ENCODE data around the gene TSSC4. TPM values are rescaled to one million over a fixed set of nuclear protein-coding genes. Genes with fewer than 3 reads are reported as not detected.

The TSSC4 gene
- total RNA-seq, 1 donor from 2014 or later, result 70.8 TPM

DNA sequence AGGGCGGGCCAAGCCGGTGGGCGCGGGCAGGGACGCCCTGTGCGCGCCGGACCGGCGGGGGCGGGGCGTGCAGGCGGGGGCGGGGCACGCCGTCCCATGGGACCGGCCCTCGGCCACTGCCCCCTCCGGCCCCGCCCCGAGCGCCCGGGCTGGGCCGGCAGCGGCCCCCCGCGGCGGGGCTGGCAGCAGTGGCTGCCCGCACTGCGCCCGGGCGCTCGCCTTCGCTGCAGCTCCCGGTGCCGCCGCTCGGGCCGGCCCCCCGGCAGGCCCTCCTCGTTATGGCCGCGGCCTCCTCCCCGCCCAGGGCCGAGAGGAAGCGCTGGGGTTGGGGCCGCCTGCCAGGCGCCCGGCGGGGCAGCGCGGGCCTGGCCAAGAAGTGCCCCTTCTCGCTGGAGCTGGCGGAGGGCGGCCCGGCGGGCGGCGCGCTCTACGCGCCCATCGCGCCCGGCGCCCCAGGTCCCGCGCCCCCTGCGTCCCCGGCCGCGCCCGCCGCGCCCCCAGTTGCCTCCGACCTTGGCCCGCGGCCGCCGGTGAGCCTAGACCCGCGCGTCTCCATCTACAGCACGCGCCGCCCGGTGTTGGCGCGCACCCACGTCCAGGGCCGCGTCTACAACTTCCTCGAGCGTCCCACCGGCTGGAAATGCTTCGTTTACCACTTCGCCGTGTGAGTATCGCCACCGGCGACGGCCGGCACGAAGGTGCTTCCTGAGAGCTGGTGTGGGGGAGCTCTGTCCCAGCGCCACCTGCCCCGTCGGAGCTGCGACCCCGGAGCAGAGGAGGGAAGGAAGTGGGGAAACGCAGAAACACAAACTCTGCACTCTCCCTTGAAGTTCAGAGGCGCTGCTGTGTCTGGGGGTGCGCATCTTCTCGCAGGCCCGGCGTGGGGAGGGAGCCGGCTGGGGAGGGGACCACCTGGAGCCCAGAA, 44.5 kb downstream of the TSSC4 start, which contains the start of gene KCNQ1:
Gene KCNQ1 (plus strand): TSS at position 188 of the 925 bp plus-strand sequence. CDS start 91 bp downstream, at position 279.
- H3K36me3 Mint-ChIP-seq (ENCODE audit: low read depth), result no peaks in the 10 kb centered on the region
- peaks cover 14% of the 10 kb centered on the region for H3K27me3 Mint-ChIP-seq (ENCODE audit: insufficient read depth)
- H3K9me3 Mint-ChIP-seq, result no peaks in the 10 kb centered on the region
- peak; percentile 49 for DNase-seq (ENCODE audit: low spot score)
- H3K27ac Mint-ChIP-seq, result peak within 1 kb of the TSS; percentile 65
- peak within 1 kb of the TSS; percentile 88 for H3K4me3 Mint-ChIP-seq
- intact Hi-C loops (cut with micrococcal nuclease), result loop anchor here (1.0 to 10.0 kb wide), 4 partner anchors 45 to 1950 kb away; partner anchors contain the start of genes CD81, CDKN1C, TRIM21 and TSSC4
- peaks cover 27% of the 10 kb centered on the region for H3K4me1 Mint-ChIP-seq (ENCODE audit: low read depth)

DNA sequence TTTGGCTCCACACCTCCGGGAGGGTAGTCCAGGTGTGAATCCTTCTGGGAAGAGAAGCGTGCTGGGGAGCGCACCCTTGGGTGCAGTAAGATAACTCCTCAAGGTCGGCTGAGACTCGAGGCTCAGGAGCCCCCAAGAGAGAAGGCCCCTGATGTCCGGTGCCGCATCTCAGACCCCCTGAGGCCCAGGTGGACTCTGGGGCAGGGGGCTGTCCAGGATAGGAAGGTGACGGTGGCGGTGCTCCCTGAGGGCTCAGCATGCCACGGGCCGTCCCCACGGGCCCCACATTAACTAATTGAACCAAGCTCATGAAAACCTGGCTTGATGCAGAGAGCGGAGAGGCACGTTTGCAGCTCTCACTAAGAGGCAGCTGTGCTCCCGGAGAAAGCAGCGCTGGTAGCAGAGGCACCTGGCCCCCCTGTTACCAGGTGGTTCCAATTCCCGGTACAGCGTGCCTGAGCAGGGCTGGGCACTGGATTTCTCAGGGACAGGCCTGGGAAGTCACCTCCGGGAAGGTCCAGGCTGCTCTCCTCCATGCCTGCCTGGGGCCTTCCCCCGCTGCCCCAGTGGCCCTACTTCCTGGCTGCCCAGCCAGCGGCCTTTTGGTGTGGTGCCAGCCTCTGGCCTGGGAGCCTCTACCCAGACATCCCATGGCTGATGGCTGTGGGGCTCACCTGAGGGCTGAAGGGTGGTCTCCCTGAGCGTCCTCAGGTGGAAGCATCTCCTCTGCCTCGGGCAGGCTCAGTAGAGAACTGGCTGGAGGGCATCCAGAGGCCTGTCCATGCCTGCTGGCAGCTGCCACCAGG, 45.4 kb downstream of the TSSC4 start:
- intact Hi-C loops (cut with micrococcal nuclease), result loop anchor here (10.0 kb wide), 1 partner anchor 1949 kb away; the partner anchor contains the start of gene TRIM21
- Mint-ChIP-seq H3K27ac (no peak overlapping the region), H3K9me3 (no peaks in the 10 kb centered on the region), H3K27me3 (ENCODE audit: insufficient read depth) (peaks cover 14% of the 10 kb centered on the region), H3K36me3 (ENCODE audit: low read depth) (no peaks in the 10 kb centered on the region), H3K4me1 (ENCODE audit: low read depth) (peaks cover 27% of the 10 kb centered on the region), H3K4me3 (peak overlapping the region; percentile 88)
- no peak for DNase-seq (ENCODE audit: low spot score)

DNA sequence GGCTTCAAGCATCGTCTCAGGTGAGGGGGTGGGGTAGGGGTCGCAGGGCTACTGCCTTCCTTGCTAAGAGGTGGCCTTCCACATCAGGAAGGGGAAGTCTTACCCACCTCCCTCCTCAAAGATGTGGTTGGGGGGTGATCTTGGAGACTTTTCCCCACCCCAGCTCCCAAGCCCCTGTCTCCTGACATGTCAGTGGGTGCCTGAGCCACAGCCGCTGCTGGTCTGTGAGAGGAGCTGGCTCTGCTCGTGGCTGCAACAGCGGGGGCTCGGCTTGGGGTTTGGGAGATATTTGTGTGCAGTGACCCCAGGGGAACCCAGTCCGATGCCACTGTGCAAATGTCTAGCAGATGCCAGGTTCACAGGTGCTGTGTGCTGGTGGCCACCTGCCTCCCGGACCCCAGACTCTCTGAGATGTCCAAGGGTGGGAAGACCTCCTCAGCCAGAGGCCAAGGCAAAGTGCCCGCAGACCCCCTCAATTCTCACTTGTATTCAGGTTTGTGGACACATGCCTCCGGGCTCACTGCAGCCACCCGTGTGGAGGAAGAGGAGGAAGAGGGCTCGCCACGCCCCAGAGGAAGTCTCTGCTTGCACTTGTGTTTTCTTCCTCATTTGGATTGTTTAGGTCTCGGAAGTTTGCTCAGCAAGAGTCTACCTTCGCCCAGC, 46.2 kb downstream of the TSSC4 start:
- Mint-ChIP-seq H3K9me3 (no peaks in the 10 kb centered on the region), H3K4me3 (peak overlapping the region; percentile 76), H3K27me3 (ENCODE audit: insufficient read depth) (peaks cover 14% of the 10 kb centered on the region), H3K27ac (peak overlapping the region; percentile 80), H3K4me1 (ENCODE audit: low read depth) (peaks cover 27% of the 10 kb centered on the region), H3K36me3 (ENCODE audit: low read depth) (no peaks in the 10 kb centered on the region)
- DNase-seq (ENCODE audit: low spot score), result peak; percentile 15
- intact Hi-C loops (cut with micrococcal nuclease), result loop anchor here (10.0 kb wide), 1 partner anchor 1948 kb away; the partner anchor contains the start of gene TRIM21

DNA sequence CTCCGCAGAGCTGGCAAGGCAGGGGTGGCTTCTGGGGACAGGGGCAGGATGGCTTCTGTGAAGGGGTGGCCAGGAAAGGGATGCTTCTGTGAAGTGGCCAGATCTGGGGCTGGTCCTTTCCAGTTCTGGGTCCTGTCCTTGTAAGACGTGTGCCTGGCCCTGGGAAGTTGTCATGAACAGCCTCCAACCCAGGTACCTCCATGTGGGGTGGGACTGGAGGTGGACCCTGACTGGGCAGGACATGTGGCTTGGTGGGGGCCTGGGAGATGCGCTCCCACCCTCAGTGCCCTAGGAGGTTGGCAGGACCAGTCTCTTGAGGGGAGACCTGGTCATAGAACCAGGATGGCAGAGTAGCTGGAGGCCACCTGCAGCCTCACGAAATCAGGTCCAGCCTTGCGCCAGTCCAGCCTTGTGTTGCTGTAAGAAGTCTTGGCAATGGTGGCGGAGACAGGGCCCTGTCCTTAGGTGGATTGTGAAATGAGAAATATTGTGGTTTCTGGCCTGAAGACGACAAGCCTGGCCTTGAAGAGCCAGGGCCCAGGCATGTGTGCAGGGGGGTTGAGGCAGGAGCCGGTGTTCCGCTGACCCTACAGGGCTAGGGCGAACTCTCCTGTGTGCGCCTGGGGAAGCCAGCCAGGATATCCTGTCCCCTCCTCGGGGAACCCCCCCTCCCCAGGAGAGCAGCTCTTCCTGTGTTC, 46.9 kb downstream of the TSSC4 start:
- DNase-seq (ENCODE audit: low spot score), result no peak
- Mint-ChIP-seq H3K27me3 (ENCODE audit: insufficient read depth) (peaks cover 10% of the 10 kb centered on the region), H3K9me3 (no peaks in the 10 kb centered on the region), H3K27ac (peak overlapping the region; percentile 80), H3K4me1 (ENCODE audit: low read depth) (peaks cover 27% of the 10 kb centered on the region), H3K36me3 (ENCODE audit: low read depth) (no peaks in the 10 kb centered on the region), H3K4me3 (peak overlapping the region; percentile 76)
- intact Hi-C loops (cut with micrococcal nuclease), result loop anchor here (10.0 kb wide), 1 partner anchor 1947 kb away; the partner anchor contains the start of gene TRIM21

DNA sequence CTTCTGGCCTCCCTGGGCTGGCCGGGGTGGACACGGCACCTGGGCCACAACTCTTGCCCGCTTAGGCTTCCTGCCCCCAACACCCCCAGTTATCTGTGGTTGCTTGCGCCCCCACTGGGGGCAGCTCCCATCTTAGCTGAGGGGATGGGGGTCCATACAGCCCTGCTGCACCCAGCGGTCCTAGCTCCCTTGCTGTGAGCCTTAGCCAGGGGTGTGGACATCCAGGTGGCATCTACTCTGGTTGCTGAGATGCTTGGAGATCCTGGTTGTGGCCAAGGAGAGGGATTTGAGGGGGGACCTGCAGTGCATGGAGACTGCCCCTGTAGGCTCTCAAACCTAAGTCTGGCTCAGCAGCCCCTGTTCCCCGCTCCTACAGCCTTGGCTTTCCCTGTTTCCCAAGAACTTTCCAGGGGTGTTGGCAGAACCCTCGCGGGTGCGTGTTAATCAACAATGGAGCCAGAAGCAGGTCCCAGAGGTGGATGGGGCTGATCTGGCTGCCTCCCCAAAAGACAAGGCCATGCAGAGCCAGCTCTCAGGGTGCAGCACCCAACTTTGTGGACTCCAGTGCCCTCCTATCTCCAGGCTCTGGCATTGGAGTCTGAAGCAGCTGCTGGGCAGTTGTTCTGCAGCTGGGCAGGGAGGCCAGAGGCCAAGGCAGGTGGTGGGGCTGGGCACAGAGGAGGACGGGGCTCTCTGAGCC, 47.6 kb downstream of the TSSC4 start:
- no peak for DNase-seq (ENCODE audit: low spot score)
- intact Hi-C loops (cut with micrococcal nuclease), result loop anchor here (10.0 kb wide), 1 partner anchor 1947 kb away; the partner anchor contains the start of gene TRIM21

DNA sequence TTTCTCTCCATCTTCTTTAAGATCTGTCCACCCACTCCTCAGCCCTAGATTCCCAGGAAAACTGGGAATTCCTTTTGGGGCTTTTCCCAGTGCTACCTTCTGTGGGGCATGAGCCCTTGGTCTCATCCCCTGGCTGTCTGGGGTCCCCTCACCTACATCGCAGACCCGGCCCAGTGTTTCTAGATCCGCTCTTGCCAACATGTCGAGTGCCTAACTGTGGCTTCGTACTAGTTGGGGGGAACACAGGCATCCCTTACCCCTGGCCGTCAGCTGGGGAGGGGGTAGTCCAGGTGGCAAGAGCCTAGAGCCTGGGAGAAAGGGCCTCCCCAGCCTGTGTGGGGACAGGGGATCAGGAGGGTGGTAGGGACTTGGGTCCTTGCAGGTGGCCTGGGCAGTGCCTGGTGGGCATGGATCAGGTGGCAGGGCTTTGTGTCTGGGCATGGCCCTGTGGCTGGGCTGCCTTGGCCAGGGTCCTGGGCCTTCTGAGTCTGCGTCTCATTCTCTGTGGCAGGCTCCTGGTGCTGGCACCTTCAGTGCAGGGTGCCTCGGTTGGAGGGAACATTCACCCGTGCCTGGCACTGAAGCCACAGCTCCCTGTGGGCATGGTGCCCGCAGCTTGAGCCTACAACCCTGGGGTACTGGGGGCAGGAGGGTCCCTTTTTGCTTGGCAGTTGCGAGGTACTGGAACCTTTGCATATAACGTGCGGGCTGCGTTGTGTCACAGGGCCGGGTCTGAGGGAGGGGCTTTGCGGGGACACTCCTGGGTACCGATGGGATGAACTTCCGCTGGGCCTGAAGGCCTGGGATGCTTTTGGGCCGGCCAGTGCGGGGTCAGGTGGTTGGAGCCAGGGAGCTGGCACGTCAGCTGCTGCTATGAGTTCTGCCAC, 48.4 kb downstream of the TSSC4 start:
- no peak for DNase-seq (ENCODE audit: low spot score)
- intact Hi-C loops (cut with micrococcal nuclease), result loop anchor here (10.0 kb wide), 1 partner anchor 1946 kb away; the partner anchor contains the start of gene TRIM21
- Mint-ChIP-seq H3K9me3 (no peaks in the 10 kb centered on the region), H3K36me3 (ENCODE audit: low read depth) (no peaks in the 10 kb centered on the region), H3K4me3 (peak overlapping the region; percentile 42), H3K27me3 (ENCODE audit: insufficient read depth) (no peaks in the 10 kb centered on the region), H3K27ac (no peak overlapping the region), H3K4me1 (ENCODE audit: low read depth) (peaks cover 16% of the 10 kb centered on the region)

More for the DNA sequence above, 47.6 kb downstream of the TSSC4 start:
- Mint-ChIP-seq H3K9me3 (no peaks in the 10 kb centered on the region), H3K4me3 (no peak overlapping the region), H3K4me1 (ENCODE audit: low read depth) (peaks cover 20% of the 10 kb centered on the region), H3K36me3 (ENCODE audit: low read depth) (no peaks in the 10 kb centered on the region), H3K27ac (no peak overlapping the region), H3K27me3 (ENCODE audit: insufficient read depth) (peaks cover 3% of the 10 kb centered on the region)

DNA sequence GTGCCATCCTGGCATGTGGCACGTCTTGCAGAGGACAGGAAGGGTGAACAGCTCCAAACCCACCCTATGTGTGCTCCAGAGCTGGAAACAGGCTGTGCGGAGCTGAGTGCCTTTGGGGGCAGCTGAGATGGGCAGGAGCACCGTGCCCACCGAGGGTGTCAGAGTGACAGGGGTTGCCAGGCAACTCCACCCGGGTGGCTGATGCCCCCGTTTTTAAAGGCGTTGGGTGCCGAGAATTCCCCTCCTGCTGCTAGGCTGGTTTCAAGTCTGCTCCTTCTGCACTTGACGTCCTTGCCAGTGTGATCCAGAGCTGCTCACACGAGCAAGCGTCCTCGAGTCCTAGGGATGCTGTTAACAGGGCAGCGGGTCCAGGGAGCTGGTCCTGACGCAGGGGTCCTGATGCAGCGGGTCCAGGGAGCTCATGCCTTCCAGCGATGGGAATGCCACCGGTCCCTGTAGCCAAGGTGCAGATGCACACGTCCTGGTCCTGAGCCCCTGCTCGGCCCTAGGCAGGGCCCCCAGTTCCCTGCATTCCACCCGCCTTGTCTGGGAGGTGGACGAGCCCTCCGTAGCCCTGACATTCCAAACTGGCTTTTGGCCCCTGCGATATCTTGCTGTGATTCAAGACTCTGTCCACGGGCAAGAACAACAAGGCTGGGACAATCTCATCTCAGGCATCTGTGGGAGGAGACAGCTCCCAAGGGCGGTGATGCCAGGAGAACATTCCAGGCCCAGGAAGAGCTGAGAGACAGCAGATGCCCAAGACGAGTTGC, 49.2 kb downstream of the TSSC4 start:
- H3K36me3 Mint-ChIP-seq (ENCODE audit: low read depth), result no peaks in the 10 kb centered on the region
- DNase-seq (ENCODE audit: low spot score), result no peak
- no peak overlapping the region for H3K27ac Mint-ChIP-seq
- intact Hi-C loops (cut with micrococcal nuclease), result loop anchor here (10.0 kb wide), 1 partner anchor 1945 kb away; the partner anchor contains the start of gene TRIM21
- peaks cover 16% of the 10 kb centered on the region for H3K4me1 Mint-ChIP-seq (ENCODE audit: low read depth)
- H3K4me3 Mint-ChIP-seq, result no peak overlapping the region
- no peaks in the 10 kb centered on the region for H3K9me3 Mint-ChIP-seq
- H3K27me3 Mint-ChIP-seq (ENCODE audit: insufficient read depth), result peaks cover 2% of the 10 kb centered on the region

DNA sequence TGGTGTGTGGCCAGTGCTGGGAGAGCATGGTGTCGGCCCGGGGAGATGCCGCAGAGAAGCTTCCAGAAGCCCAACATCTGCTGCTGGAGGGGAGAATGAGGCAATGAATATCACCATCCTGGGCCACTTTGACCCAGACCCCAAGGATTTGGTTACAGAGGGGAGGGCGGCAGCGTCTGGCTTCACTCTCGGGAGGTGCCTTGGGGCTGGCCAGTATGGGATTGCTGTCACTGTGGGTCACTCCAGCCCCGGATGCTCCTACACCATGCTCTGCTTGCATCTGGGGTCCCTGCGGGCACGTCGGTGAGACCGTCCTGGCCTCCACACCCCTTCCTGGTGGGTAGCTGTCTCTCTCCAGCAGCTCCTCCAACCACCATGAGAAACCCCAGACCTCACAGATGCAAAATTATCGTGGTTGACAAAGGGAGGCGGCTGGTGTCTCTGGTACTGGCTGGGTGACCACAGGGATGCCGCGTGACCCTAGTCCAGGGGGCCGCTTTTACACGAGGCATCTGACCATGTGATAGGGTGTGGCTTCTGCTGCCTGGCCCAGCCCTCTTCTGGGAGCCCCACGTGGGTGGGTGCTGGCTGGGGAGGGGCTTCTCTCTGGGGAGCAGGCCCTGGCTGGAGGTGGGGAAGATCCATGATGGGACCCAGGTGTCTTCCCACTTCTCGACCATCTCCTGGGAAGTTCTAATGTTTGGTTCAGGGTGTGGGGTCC, 49.9 kb downstream of the TSSC4 start:
- intact Hi-C loops (cut with micrococcal nuclease), result no loop called here

DNA sequence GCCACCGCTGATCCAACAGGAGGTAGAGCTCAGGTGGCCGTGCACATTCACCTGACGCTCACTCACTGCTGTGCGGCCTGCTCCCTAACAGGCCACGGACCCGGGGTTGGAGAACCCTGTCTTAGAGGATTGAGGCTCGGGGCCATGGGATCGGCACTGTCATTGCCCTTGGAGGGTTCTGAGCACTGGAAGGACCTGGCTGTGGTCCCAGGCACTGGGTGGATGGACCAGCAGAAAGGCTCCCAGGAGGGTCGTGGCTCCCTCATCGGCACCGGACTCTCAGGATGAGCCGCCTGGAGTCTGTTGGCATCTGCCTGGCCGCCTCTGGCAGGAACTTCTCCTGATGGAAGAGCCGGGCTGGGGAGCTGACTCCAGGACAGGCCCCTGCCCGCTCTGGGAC, 50.8 kb downstream of the TSSC4 start:
- peaks cover 2% of the 10 kb centered on the region for H3K27me3 Mint-ChIP-seq (ENCODE audit: insufficient read depth)
- H3K9me3 Mint-ChIP-seq, result no peaks in the 10 kb centered on the region
- no peaks in the 10 kb centered on the region for H3K36me3 Mint-ChIP-seq (ENCODE audit: low read depth)
- DNase-seq (ENCODE audit: low spot score), result no peak
- H3K4me3 Mint-ChIP-seq, result no peak overlapping the region
- H3K4me1 Mint-ChIP-seq (ENCODE audit: low read depth), result peaks cover 11% of the 10 kb centered on the region
- intact Hi-C loops (cut with micrococcal nuclease), result no loop called here
- H3K27ac Mint-ChIP-seq, result no peak overlapping the region

More for the DNA sequence above, 49.9 kb downstream of the TSSC4 start:
- H3K36me3 Mint-ChIP-seq (ENCODE audit: low read depth), result no peaks in the 10 kb centered on the region
- H3K4me3 Mint-ChIP-seq, result no peak overlapping the region
- H3K27me3 Mint-ChIP-seq (ENCODE audit: insufficient read depth), result peaks cover 2% of the 10 kb centered on the region
- no peaks in the 10 kb centered on the region for H3K9me3 Mint-ChIP-seq
- no peak for DNase-seq (ENCODE audit: low spot score)
- no peak overlapping the region for H3K27ac Mint-ChIP-seq
- H3K4me1 Mint-ChIP-seq (ENCODE audit: low read depth), result peaks cover 12% of the 10 kb centered on the region

DNA sequence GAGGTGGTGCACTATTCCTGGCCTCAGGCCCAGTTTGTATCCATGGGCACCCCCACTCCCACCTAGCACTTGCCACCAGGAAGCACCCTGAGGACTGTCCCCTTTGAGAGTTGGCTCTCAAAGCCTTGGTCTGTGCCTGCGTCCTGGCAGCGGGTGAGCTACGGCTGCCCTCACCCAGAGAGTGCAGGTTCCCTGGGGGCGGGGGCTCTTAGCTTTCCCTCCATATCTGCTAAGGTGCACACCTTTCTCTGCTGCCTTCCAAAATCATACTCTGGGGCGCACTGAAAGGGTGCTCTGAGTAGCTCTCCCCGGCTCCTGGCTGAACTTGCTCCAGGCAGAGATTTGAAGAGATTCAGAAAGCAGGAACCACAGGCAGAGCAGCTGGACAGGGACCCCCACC, 51.4 kb downstream of the TSSC4 start:
- Mint-ChIP-seq H3K4me1 (ENCODE audit: low read depth) (peaks cover 10% of the 10 kb centered on the region), H3K27me3 (ENCODE audit: insufficient read depth) (peaks cover 2% of the 10 kb centered on the region), H3K9me3 (no peaks in the 10 kb centered on the region), H3K27ac (no peak overlapping the region), H3K36me3 (ENCODE audit: low read depth) (no peaks in the 10 kb centered on the region), H3K4me3 (no peak overlapping the region)
- DNase-seq (ENCODE audit: low spot score), result no peak
- intact Hi-C loops (cut with micrococcal nuclease), result no loop called here

All from activated T-helper 1 cell treated with anti-CD3 and anti-CD28 coated beads, Interleukin-12 subunit alpha, Interleukin-12 subunit beta, Interleukin-2, Interleukin-4 antibody, amounts not matched to agents 30 ng/mL and 10 ng/mL and 1 ng/mL, durations not matched to agents 14 hours and 24 hours and 36 hours (primary cell).